CD4-positive, alpha-beta T cell treated with Interferon gamma for 1 hour (primary cell): ENCODE measurements around the gene C18orf54.

Source experiments
- DNase-seq: peaks from one replicate; pipeline ENCODE4 v3.0.0-alpha.2; 2020

Gene C18orf54

DNA sequence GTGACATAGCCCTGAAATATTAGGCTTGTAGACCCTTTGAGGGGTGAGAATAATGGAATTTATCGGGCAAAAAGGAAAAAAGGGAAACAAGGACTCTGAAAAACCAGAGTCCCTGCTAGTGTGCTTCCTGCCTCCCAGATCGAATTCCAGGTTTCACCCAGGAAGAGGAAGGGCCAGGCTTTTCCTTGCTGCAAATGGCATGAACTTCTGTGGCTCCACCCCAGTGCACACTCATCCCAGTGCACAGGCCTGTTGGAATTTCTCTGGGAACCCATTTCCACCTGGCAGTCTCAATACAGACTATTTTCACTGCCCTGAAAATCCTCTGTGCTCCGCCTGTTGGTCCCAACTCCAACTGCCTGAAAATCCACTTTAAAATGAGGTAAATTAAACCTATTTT, 29.9 kb downstream of the C18orf54 start:
- DNase-seq, result no peak

DNA sequence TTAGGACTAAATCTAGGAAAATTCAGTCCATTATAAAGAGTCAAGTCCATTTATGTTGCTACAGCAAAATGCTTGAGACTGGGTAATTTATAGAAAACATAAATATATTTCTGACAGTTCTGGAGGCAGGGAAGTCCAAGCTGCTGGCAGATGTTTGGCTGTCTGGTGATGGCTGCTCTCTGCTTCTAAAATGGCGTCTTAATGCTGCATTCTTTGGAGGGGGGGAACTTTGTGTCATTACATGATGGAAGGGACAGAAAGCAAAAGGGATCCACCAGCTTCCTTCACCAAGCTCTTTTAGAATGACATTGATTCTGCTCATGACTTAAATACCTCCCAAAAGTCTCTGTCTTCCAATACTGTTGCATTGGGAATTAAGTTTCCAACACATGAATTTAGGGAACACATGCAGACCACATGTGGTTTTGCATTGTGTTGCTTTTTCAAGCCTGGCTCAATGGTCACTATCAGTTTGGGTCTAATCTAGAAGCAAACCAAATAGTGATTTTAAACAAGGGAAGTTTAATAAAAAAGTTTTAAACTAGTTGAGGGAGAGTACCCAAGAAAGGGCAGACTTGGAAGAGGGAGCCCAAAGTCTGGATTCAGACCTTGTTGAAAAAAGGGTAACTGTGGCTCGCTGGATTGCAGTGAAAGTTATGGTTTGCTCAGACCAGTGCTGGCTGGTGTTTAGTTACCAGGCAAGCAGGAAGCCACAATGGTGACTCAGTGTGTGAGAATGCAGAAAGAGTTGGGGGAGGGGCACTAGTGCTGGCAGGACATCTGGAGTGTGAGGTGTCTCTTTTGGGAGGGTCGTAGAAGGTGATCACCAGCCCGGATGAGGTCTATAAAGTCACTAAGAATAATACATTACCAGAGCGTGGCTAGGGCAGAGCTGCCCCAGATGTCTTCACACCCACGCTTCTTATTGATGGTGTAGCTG, 30.8 kb downstream of the C18orf54 start:
- DNase-seq, result peak; percentile 17

- no peak for DNase-seq
These were observed 31.4 kb downstream of the C18orf54 start for GRCh38 chr18:54389143-54389505.

DNA sequence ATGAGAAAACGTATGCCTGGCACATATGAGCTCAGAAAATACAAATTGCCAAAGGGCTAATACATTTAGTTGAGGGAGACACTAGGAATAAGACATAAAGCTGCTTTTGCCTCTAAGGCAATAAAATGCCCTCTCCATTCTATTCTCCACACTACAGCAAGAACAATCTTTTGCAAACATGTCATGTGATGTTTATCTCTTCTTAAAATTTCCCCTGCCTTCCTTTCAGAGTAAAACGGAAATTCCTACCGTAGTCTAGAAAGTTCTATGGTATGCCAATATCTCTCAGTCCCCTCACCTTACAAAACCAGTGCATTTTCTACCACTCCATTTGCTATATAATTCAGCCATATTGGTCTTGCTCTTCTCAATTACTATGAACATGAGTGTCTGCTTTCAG, 33.1 kb downstream of the C18orf54 start:
- DNase-seq, result no peak

DNA sequence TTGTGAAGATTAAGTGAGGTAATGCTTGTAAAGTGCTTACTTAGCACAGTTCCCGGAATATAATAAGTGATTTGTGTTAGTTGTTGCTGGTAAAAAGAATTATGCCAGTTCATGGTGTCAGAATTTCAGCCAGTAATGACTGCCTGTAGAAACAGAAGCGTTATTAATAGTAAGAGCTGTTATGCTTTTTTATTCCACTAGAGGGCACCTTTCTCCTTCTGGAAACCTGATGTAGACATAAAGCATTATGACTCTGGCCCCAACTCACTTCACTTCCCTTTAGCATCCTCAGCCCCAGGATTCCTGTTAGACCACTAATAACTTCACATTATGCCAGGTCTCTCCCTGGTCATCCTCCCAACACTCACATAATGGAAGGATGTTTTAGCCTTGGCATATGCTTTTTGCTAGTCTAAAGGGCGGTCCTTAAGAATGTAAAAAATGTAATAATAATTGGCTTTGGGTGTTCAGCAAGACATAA, 34.9 kb downstream of the C18orf54 start:
- DNase-seq, result no peak

DNA sequence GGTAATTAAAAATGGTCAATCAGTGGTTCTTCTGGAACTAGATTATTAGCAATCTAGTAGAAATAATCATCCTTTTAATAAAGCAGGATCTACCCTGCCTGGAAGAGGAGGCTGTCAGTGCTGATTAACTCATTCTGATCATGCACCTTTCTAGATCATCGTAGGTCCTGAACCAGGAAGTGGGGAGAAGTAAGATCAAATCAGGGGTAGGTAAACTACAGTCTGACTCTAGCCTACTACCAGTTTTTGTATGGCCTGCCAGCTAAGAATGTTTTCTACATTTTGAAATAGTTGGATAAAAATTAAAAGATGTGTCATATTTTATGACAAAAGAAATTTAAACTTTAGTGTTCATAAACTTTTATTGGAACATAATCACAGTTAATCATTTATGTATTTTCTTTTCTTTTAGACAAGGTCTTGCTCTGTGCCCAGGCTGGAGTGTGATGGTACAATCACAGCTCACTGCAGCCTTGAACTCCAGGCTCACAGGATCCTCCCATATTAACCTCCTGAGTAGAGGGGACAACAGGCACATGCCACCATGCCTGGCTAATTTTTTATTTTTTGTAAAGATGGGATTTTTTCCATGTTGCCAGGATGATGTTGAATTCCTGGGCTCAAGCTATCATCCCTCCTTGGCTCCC, 36.1 kb downstream of the C18orf54 start:
- no peak for DNase-seq

DNA sequence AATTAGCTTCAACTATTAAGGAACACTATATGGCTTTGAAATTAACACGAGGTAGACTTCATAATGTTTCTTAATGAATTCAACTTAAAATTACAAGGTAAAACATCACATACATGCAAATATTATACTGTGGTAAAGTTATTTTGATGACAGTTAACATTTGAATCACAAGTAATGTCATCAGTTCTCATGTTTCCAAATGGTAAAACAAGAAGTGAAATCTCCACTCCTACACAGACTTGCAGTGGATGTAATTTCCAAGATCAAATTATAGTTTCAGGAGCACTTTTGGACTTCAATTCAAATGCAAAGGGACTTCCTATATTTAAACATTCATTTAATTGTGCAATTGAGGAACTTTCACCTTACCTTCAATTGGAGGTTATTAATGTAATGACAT, 39.1 kb downstream of the C18orf54 start:
- no peak for DNase-seq

- no peak for DNase-seq
These were observed 47.6 kb downstream of the C18orf54 start for GRCh38 chr18:54405290-54405689.

DNA sequence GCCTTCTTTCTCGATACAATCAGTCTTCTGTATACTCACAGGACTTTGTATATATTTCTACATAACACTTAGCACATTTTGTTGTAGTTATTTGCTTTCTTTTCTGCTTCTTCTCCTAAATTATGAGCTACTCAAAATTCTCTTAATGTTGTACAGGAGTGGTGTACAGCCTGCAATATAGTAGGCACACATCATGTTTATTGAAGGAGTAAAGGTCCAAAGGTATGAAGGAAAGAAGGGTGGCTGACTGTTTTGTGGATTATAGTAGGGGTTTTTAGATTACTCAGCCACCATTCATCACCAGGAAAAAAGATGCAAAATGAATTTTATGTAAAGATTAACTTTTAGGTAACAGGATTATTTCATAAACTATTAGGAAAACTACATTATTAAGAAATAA, 54.1 kb downstream of the C18orf54 start:
- no peak for DNase-seq

- DNase-seq, result no peak
These were observed 57.4 kb downstream of the C18orf54 start for GRCh38 chr18:54415086-54415485.

GRCh38 chr18:54416436-54416835, 58.7 kb downstream of the C18orf54 start:
- DNase-seq, result no peak

- no peak for DNase-seq
These were observed 66.1 kb downstream of the C18orf54 start for GRCh38 chr18:54423831-54424230.

DNA sequence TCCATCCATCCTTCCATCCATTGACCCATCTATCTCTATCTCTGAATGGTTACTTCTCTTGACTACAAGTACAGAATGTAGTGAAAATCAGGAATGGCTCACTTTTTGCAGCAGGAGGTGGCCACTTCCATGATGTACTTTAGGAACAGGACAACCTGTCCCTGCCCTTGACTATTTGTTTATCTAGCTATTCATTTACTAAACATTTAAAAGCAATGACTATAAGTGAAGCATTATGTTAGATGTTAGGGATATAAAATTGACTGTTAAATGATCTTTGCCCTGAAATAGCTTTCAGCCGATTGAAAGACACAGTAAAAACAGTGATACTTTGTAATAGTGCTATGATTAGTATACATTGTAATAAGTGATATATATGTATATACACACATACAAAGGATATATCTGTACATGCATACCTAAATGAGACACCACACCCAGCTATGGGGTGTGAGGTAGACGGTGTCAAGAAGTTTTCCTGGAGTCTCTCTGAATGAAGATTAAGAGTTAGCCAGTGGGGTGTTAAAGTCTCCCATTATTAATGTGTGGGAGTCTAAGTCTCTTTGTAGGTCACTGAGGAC, 68.5 kb downstream of the C18orf54 start:
- no peak for DNase-seq
